ENCODE measurements around the gene LPCAT2. TPM values are rescaled to one million over a fixed set of nuclear protein-coding genes. Genes with fewer than 3 reads are reported as not detected.

Gene LPCAT2
- total RNA-seq, 2 experiments from 2014 or later: not detected

DNA sequence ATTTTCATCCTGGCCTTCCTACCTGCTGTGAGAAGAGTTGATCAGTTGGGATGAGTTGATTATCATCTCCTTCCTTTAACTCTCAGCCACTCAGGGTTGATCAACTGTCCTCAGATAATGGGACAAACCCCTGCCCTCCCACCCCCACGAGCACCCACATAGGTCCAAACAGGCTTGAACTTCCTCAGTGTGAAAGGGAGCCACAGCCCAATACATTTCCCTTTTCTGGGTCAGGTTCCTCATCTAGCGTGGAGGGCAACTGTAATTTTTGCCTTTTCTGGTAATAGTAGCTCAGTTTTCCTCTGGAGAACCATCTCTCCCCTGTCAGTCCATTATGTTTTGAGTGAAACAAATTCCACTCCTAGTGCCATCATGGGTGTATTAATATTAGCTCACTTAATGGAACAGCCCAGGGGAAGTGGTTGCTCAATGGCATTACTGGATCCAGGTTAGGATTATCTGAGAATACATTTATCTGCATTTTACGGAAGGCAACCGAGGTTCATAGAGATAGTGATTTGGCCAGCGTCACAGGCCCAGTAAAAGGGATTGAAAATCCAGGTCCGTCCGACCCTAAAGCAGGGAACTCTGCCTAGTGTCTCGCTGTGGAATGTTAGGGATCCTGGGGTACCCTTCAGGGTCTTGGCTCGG lies 476 bp upstream of the LPCAT2 start:
- no peaks in the 10 kb centered on the region for H3K79me2 ChIP-seq (ENCODE audit: insufficient read depth, low read depth, low read length)
- BruUV-seq (replicated peaks): no TSS peak
- no peaks in the 10 kb centered on the region for H3K9me3 ChIP-seq (ENCODE audit: low read length)
- DNase-seq (ENCODE audit: low spot score): no peak
- intact Hi-C loops (cut with micrococcal nuclease; ENCODE audit: unreplicated experiment): no loop called here
- no peak overlapping the region for H3K27ac ChIP-seq (ENCODE audit: low read depth, low read length, poor library complexity, severe bottlenecking)
- no peaks in the 10 kb centered on the region for H4K20me1 ChIP-seq (ENCODE audit: insufficient read depth, low read length)
- H3K4me2 ChIP-seq (ENCODE audit: low read length): no peak overlapping the region
- H2AFZ ChIP-seq (ENCODE audit: low read length): no peak overlapping the region
- no peaks in the 10 kb centered on the region for H3K4me1 ChIP-seq (ENCODE audit: insufficient read depth, low read length, poor library complexity, severe bottlenecking)
- ChIA-PET POLR2A (interaction anchor here (0.6 kb wide), 1 partner anchor 24 kb away, joined by 6 read pairs; no protein-coding TSS in a partner anchor), CTCF (ENCODE audit: unreplicated experiment) (no interaction called here)
- TF ChIP-seq CTCF (conservative IDR thresholded peaks at IDR 0.05; ENCODE audit: low read length): no peak
- no peak for TF ChIP-seq EZH2phosphoT487 (IDR thresholded peaks at IDR 0.05; ENCODE audit: borderline replicate concordance, low read depth, low read length)
- no peaks in the 10 kb centered on the region for H3K9me2 ChIP-seq (ENCODE audit: insufficient read depth, low read length)
- no peaks in the 10 kb centered on the region for H3K36me3 ChIP-seq (ENCODE audit: insufficient read depth, low read length)
- H3K4me3 ChIP-seq (ENCODE audit: low read depth, low read length, poor library complexity, severe bottlenecking): no peak overlapping the region

DNA sequence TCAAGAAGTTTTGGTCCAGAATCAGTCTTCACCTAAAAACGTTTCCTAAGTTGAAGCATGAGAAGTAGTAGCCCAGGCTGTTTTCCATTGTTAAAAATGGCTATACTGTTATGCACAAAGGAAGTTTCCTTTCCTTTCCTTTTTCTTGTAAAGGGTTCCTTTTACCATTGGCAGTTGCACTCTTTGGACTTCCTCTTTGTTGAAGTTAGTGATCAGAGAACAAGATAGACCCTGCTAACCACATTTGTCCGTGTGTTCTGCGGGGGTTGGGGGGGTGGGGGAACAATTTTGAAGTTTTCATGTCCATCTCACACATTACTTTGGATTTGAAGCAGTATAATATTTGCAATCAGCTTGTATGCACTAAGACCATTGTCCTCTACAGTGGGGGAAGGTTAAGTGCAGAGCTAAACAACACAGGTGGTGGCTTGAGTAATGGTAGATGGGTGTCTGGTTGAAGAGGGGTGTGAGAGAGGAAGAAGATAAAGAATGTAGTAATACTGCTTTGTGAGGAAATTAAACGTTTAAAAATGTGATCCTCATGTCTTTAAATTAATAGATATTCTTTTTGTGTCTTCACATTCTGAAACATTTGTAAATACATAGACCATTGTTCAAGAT lies 1.4 kb downstream of the LPCAT2 start:
- Histone ChIP-seq H3K79me2 (ENCODE audit: insufficient read depth, low read depth, low read length) (no peaks in the 10 kb centered on the region), H4K20me1 (ENCODE audit: insufficient read depth, low read length) (no peaks in the 10 kb centered on the region), H2AFZ (ENCODE audit: low read length) (no peak overlapping the region), H3K9me3 (ENCODE audit: low read length) (no peaks in the 10 kb centered on the region), H3K9me2 (ENCODE audit: insufficient read depth, low read length) (no peaks in the 10 kb centered on the region), H3K27ac (ENCODE audit: low read depth, low read length, poor library complexity, severe bottlenecking) (no peak overlapping the region), H3K4me2 (ENCODE audit: low read length) (no peak overlapping the region), H3K4me1 (ENCODE audit: insufficient read depth, low read length, poor library complexity, severe bottlenecking) (no peaks in the 10 kb centered on the region), H3K36me3 (ENCODE audit: insufficient read depth, low read length) (no peaks in the 10 kb centered on the region), H3K4me3 (ENCODE audit: low read depth, low read length, poor library complexity, severe bottlenecking) (no peak overlapping the region)
- intact Hi-C loops (cut with micrococcal nuclease; ENCODE audit: unreplicated experiment): no loop called here
- POLR2A ChIA-PET: interaction anchor here (0.5 kb wide), 1 partner anchor 1314 kb away, joined by 3 read pairs; no protein-coding TSS in a partner anchor
- no peak for DNase-seq (ENCODE audit: low spot score)
- TF ChIP-seq EZH2phosphoT487 (IDR thresholded peaks at IDR 0.05; ENCODE audit: borderline replicate concordance, low read depth, low read length): no peak
- no peak for TF ChIP-seq CTCF (conservative IDR thresholded peaks at IDR 0.05; ENCODE audit: low read length)
- CTCF ChIA-PET (ENCODE audit: unreplicated experiment): no interaction called here
- BruUV-seq (replicated peaks): no TSS peak

DNA sequence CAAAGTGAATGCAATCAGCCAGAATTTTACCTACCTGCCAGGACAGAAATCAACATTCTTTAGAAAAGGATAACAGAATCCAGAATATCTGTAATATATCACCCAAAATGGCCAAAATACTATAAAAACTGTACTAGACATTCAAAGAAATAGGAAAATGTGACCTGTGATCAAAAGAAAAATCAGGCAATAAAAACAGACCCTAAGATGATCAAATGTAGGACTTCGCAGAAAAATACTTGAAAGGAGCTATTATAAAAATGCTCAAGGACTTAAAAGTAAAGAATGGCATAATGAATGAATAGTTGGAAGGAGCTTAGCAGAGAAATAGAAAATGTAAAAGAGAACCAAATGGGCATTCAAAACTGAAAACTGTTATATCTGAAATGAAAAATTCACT lies 4.1 kb downstream of the LPCAT2 start:
- Histone ChIP-seq H3K79me2 (ENCODE audit: insufficient read depth, low read depth, low read length) (no peaks in the 10 kb centered on the region), H3K4me2 (ENCODE audit: low read length) (no peak overlapping the region), H3K4me1 (ENCODE audit: insufficient read depth, low read length, poor library complexity, severe bottlenecking) (no peaks in the 10 kb centered on the region), H3K4me3 (ENCODE audit: low read depth, low read length, poor library complexity, severe bottlenecking) (no peak overlapping the region), H3K9me2 (ENCODE audit: insufficient read depth, low read length) (no peaks in the 10 kb centered on the region), H3K36me3 (ENCODE audit: insufficient read depth, low read length) (no peaks in the 10 kb centered on the region), H3K9me3 (ENCODE audit: low read length) (no peaks in the 10 kb centered on the region), H2AFZ (ENCODE audit: low read length) (no peak overlapping the region), H3K27ac (ENCODE audit: low read depth, low read length, poor library complexity, severe bottlenecking) (no peak overlapping the region), H4K20me1 (ENCODE audit: insufficient read depth, low read length) (no peaks in the 10 kb centered on the region)
- no TSS peak for BruUV-seq (replicated peaks)
- no peak for DNase-seq (ENCODE audit: low spot score)
- TF ChIP-seq CTCF (conservative IDR thresholded peaks at IDR 0.05; ENCODE audit: low read length) (no peak), EZH2phosphoT487 (IDR thresholded peaks at IDR 0.05; ENCODE audit: borderline replicate concordance, low read depth, low read length) (no peak)
- POLR2A ChIA-PET: interaction anchor here (2.2 kb wide), 1 partner anchor 35 kb away, joined by 9 read pairs; no protein-coding TSS in a partner anchor
- intact Hi-C loops (cut with micrococcal nuclease; ENCODE audit: unreplicated experiment): no loop called here
- CTCF ChIA-PET (ENCODE audit: unreplicated experiment): no interaction called here

Data from OCI-LY7 (cell line).